ENCODE data around the gene GPC6. TPM values are rescaled to one million over a fixed set of nuclear protein-coding genes. Genes with fewer than 3 reads are reported as not detected.
A peak's percentile ranks its signal among the peaks of the same experiment; 100 is the strongest.

The GPC6 gene
- total and polyA plus RNA-seq, 10 donors: 0.22 to 9.3 (median 4.5) TPM

DNA sequence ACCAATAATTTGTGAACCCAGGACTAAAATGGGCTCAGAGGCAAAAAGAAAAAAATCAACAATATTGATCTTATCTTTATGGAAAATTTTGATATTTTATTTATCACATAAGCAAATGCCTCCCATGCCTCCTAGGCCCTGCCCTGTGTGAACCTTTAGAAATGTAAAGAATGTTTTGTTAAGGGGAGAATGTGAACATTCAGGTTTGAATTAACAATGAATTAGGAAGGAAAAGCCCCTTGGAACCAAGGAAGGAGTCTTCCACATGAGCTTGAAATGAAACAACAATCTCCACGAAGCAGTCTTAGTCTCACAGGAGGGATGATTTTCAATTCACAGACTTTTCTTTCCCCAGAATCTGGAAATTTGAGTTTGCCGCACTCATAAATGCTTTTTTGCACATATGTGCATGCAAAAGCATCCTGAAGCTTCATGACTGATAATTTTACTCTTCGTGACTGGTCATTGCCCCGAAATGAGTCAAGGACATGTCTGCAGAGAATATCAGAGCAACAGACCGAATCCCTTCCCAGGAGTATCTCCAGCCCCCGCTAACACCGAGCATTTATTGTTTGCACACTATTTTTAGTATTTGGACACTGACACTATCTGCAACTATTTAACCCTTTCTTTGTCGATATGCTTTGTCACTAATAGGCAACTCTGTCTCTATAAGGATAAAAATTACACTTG lies 1117.7 kb downstream of the GPC6 start:
- H3K4me3 ChIP-seq: no peak overlapping the region

DNA sequence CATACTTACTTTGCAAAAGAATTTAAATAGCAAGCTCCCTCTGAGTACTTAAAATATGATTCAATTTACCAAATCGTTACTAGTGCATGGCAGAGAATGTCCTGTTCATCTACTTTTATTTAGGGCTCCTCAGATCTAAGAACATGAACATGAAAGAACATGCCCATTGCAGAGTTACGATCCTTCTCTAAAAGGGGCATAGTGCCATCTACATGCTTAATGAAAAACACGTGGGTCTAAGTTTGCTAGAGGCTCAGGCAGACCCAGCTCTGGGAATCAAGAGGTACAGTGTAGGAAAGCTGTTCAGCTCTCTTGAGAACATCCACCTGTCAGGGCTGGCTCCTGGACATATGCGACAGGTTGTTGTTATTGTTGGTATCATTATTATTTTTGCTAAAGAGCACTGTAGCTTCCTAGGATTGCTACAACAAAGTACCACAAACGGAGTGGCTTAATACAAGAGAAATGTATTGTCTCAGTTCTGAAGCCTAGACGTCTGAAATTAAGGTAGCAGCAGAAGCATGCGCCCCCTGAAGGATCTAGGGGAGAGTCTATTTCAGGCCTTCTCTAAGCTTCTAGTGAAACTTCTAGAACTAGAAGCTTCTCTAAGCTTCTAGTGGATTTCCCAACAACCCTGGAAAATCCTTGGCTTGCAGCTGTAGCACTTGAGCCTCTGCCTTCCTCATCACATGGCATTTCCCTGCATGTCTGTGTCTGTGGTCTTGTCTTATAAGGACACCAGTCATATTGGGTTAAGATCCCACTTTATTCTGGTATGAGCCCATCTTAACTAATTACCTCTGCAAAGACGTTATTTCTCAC lies 1119.0 kb downstream of the GPC6 start:
- Histone ChIP-seq H3K36me3 (no peaks in the 10 kb centered on the region), H3K27me3 (replicated peaks in 1 of 7) (no peaks in the 10 kb centered on the region), H3K4me1 (peaks cover 0 to 11% (median 7%) of the 10 kb centered on the region in 6 donors), H3K9me3 (no peaks in the 10 kb centered on the region), H3K4me3 (no peak overlapping the region), H3K27ac (no peak overlapping the region)
- intact Hi-C loops (cut with DNase I; ENCODE audit: low total_unique reads): no loop called here
- 62 to 70% (median 63%) methylated on average over 8 of the region's 8 CpGs for WGBS, 5 donors
- DNase-seq: no peak
- no peak for TF ChIP-seq POLR2AphosphoS5 (IDR thresholded peaks at IDR 0.05)
- TF ChIP-seq, protein P1, sequence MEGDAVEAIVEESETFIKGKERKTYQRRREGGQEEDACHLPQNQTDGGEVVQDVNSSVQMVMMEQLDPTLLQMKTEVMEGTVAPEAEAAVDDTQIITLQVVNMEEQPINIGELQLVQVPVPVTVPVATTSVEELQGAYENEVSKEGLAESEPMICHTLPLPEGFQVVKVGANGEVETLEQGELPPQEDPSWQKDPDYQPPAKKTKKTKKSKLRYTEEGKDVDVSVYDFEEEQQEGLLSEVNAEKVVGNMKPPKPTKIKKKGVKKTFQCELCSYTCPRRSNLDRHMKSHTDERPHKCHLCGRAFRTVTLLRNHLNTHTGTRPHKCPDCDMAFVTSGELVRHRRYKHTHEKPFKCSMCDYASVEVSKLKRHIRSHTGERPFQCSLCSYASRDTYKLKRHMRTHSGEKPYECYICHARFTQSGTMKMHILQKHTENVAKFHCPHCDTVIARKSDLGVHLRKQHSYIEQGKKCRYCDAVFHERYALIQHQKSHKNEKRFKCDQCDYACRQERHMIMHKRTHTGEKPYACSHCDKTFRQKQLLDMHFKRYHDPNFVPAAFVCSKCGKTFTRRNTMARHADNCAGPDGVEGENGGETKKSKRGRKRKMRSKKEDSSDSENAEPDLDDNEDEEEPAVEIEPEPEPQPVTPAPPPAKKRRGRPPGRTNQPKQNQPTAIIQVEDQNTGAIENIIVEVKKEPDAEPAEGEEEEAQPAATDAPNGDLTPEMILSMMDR (IDR thresholded peaks at IDR 0.05 in 8 of 11, conservative IDR thresholded peaks at IDR 0.05 in 3 of 11): peak in 1 of 11 experiments; percentile 15
- no peak for TF ChIP-seq POLR2A (IDR thresholded peaks at IDR 0.05)

More for the DNA sequence above, 1117.7 kb downstream of the GPC6 start:
- WGBS, 5 donors: 57 to 66% (median 60%) methylated on average over 8 of the region's 8 CpGs
- no peaks in the 10 kb centered on the region for H3K27me3 ChIP-seq (replicated peaks in 1 of 7)
- no peaks in the 10 kb centered on the region for H3K36me3 ChIP-seq
- intact Hi-C loops (cut with DNase I; ENCODE audit: low total_unique reads): no loop called here
- DNase-seq: no peak
- no peaks in the 10 kb centered on the region for H3K9me3 ChIP-seq
- TF ChIP-seq, protein P1 (IDR thresholded peaks at IDR 0.05 in 8 of 11, conservative IDR thresholded peaks at IDR 0.05 in 3 of 11): no peak
- no peak for TF ChIP-seq POLR2A (IDR thresholded peaks at IDR 0.05)
- no peak for TF ChIP-seq POLR2AphosphoS5 (IDR thresholded peaks at IDR 0.05)
- H3K27ac ChIP-seq: no peak overlapping the region
- peaks cover 0 to 11% (median 7%) of the 10 kb centered on the region in 6 donors for H3K4me1 ChIP-seq

DNA sequence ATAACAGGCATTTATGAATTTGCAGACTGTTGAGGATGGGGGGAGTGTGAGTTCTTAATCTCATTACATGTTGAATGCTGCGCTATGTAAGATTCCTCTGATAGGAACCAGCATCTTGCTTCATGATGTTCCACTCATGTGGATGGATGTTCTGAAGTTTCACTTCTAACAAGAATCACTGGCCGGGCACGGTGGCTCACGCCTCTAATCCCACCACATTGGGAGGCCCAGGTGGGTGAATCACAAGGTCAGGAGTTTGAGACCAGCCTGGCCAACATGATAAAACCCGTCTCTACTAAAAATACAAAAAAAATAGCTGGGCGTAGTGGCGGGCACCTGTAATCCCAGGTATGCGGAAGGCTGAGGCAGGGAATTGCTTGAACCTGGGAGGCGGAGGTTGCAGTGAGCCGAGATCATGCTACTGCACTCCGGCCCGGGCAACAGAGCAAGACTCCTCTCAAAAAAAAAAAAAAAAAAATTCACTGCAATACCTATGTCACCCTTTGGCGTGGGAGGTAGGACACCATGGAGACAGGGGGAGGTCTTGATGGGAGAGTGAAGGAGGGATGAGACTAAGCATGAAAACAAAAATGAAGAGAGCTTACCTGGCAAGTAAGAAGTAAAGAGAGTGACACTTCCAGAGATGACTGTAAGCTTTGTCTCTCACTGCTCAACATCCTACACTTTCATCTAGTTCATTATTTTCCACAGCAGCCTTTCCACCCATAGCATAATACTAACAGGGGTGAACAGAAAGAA lies 1119.8 kb downstream of the GPC6 start:
- Histone ChIP-seq H3K4me3 (no peak overlapping the region), H3K4me1 (peaks cover 0 to 11% (median 7%) of the 10 kb centered on the region in 6 donors), H3K27me3 (replicated peaks in 1 of 7) (no peaks in the 10 kb centered on the region), H3K36me3 (no peaks in the 10 kb centered on the region), H3K9me3 (no peaks in the 10 kb centered on the region), H3K27ac (no peak overlapping the region)
- 93 to 98% (median 94%) methylated on average over 13 of the region's 13 CpGs for WGBS, 5 donors
- DNase-seq: no peak
- TF ChIP-seq POLR2AphosphoS5 (IDR thresholded peaks at IDR 0.05) (no peak), POLR2A (IDR thresholded peaks at IDR 0.05) (no peak)
- TF ChIP-seq, protein P1 (IDR thresholded peaks at IDR 0.05 in 8 of 11, conservative IDR thresholded peaks at IDR 0.05 in 3 of 11): no peak
- intact Hi-C loops (cut with DNase I; ENCODE audit: low total_unique reads): no loop called here
